Stomach (tissue), 4 donors: ENCODE measurements around the gene CTAG1B.
"Not testable (repeated sequence)": the region's sequence is repeated elsewhere in the genome, so short reads cannot be mapped to it uniquely, and the experiment has no call there.

Source experiments
- CTCF ChIP-seq, 7 experiments: fragments of 450-650 bp in 4 of 7; fragments of 200-600 bp in 3 of 7; sonication (generic) in 3 of 7; IDR thresholded peaks; one replicate each; pipeline ENCODE4 v1.5.1; 2016 to 2019; ENCODE audit warnings: antibody characterized with exemption in 7 of 7, control low read depth in 2 of 7, mild to moderate bottlenecking in 1 of 7
- POLR2A ChIP-seq, 4 donors: fragments of 450-650 bp; IDR thresholded peaks; one replicate each; pipeline ENCODE4 v1.6.1; 2016; ENCODE audit warnings: antibody characterized with exemption in 4 of 4, control low read depth in 2 of 4, mild to moderate bottlenecking in 1 of 4, moderate library complexity in 1 of 4

GRCh38 chrX:154582994-154583393 is 36.1 kb downstream of the CTAG1B start:
- not testable (repeated sequence) for TF ChIP-seq CTCF, POLR2A (IDR thresholded peaks at IDR 0.05)
